ENCODE data around the gene NLRC5. TPM values are rescaled to one million over a fixed set of nuclear protein-coding genes. Genes with fewer than 3 reads are reported as not detected.

NLRC5 gene
- total and polyA plus RNA-seq, 4 donors = 23.9 to 46.4 (median 31.1) TPM

DNA sequence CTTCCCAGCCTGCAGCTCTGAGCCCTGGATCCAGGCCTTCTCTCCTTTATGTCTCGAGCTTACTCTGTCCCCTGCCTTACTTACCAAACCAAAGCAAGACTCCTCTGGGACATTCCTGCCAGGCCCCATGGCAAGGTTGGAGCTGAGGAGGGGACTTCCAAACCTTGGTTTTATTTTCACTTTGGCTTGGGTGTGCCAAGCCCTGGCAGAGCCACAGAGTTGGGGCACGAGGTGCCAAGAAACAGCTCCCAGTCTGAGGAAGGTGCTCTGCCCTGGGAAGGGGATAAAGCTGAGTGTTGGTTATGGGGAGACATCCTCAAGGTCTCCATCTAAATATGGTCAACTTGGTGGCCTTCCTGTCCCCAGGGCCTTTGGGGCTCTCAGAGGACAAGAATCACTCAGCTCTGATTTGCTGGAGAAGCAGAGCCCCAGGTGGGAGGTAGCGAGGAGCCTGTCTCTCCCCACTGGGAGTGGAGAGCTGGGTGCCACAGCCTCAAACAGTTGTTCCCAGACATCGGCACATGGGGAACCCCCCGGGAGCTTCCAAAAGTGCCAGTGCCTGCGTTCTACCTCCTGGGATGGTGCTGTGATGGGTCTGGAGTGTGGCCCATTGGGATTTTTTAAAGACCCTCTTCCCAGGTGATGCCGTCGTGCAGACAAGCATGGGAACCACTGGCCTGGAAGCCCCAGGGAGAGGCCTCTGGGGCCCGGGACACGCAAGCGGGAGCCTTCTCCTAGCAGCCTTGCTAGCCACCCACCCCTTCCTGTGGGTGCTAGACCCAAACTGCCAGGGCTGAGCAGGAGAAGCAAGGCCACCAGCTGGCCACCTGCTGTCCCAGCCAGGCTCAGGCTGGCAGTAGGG, 10.3 kb downstream of the NLRC5 start:
- ATAC-seq (ENCODE audit: insufficient read depth, low FRiP score) (no peak), DNase-seq (no peak)
- no peak overlapping the region for H3K4me3 ChIP-seq
- H3K36me3 ChIP-seq (ENCODE audit: control insufficient read depth in 4 of 4, insufficient read depth in 4 of 4, low read length in 4 of 4) = no peaks in the 10 kb centered on the region
- H3K9me3 ChIP-seq (ENCODE audit: control insufficient read depth in 4 of 4, insufficient read depth in 3 of 4, low read length in 3 of 4) = no peaks in the 10 kb centered on the region
- WGBS, 2 donors = 83 to 88% methylated on average over 11 of the region's 11 CpGs
- H3K9ac ChIP-seq (ENCODE audit: insufficient read depth in 1 of 2, low read length in 2 of 2) = no peak overlapping the region
- peak overlapping the region; percentile 77 to 86 for H3K27ac ChIP-seq (ENCODE audit: low read depth in 1 of 2, low read length in 1 of 2)
- H3K27me3 ChIP-seq (ENCODE audit: control insufficient read depth in 3 of 3, insufficient read depth in 3 of 3, low read length in 2 of 3) = peaks cover 0 to 4% (median 0%) of the 10 kb centered on the region in 3 donors
- H3K4me1 ChIP-seq (ENCODE audit: control insufficient read depth in 5 of 5, insufficient read depth in 5 of 5, low read length in 5 of 5) = peaks cover 0 to 16% (median 5%) of the 10 kb centered on the region in 5 donors
- TF ChIP-seq, protein P1, sequence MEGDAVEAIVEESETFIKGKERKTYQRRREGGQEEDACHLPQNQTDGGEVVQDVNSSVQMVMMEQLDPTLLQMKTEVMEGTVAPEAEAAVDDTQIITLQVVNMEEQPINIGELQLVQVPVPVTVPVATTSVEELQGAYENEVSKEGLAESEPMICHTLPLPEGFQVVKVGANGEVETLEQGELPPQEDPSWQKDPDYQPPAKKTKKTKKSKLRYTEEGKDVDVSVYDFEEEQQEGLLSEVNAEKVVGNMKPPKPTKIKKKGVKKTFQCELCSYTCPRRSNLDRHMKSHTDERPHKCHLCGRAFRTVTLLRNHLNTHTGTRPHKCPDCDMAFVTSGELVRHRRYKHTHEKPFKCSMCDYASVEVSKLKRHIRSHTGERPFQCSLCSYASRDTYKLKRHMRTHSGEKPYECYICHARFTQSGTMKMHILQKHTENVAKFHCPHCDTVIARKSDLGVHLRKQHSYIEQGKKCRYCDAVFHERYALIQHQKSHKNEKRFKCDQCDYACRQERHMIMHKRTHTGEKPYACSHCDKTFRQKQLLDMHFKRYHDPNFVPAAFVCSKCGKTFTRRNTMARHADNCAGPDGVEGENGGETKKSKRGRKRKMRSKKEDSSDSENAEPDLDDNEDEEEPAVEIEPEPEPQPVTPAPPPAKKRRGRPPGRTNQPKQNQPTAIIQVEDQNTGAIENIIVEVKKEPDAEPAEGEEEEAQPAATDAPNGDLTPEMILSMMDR (IDR thresholded peaks at IDR 0.05; ENCODE audit: control extremely low read depth, extremely low read depth) = no peak

DNA sequence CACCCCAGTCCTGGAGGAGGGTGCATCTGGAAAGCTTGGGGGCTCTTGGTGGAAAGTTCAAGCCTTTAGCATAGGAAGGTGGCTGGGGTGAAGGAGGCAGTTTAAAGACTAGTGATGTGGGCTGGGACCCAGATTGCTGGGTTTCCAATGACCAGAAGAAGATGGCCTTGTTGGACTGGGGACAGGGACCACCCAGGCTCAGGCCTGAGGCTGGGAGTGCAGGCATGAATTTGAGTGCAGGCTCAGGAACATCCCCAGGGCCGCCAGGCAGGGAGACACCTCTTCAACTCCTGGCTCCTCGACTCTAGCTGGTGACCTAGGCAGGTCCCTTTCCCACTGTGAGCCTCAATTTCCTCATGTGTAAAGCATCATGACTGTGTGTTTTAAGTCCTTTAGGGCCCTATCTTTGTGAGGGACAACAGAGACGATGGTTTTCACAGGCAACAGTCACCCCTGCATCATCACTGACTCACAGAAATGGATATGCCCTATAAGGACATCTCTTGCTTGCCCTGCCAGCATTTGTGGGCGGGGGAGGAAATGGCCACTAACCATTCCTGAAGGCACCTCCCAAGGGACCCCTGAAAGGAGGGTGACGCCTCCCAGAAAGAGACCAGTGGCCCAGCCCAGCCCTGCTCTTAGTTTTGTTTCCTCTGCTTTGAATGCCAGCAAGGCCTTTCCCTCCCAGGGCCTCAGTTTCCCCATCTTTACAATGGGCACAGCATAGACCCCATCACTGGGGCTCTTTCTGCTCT, 11.1 kb downstream of the NLRC5 start:
- WGBS, 2 donors = 64 to 78% methylated on average over 5 of the region's 5 CpGs
- TF ChIP-seq, protein P1 (IDR thresholded peaks at IDR 0.05; ENCODE audit: control extremely low read depth, extremely low read depth) = no peak
- Histone ChIP-seq H3K9me3 (ENCODE audit: control insufficient read depth in 4 of 4, insufficient read depth in 3 of 4, low read length in 3 of 4) (no peaks in the 10 kb centered on the region), H3K27me3 (ENCODE audit: control insufficient read depth in 3 of 3, insufficient read depth in 3 of 3, low read length in 2 of 3) (peaks cover 0 to under 1% (median 0%) of the 10 kb centered on the region in 3 donors), H3K27ac (ENCODE audit: low read depth in 1 of 2, low read length in 1 of 2) (peak overlapping the region; percentile 77 to 94), H3K4me3 (no peak overlapping the region), H3K36me3 (ENCODE audit: control insufficient read depth in 4 of 4, insufficient read depth in 4 of 4, low read length in 4 of 4) (no peaks in the 10 kb centered on the region), H3K4me1 (ENCODE audit: control insufficient read depth in 5 of 5, insufficient read depth in 5 of 5, low read length in 5 of 5) (peaks cover 0 to 16% (median 5%) of the 10 kb centered on the region in 5 donors), H3K9ac (ENCODE audit: insufficient read depth in 1 of 2, low read length in 2 of 2) (no peak overlapping the region)
- ATAC-seq (ENCODE audit: insufficient read depth, low FRiP score) (peak; percentile 53), DNase-seq (no peak)

DNA sequence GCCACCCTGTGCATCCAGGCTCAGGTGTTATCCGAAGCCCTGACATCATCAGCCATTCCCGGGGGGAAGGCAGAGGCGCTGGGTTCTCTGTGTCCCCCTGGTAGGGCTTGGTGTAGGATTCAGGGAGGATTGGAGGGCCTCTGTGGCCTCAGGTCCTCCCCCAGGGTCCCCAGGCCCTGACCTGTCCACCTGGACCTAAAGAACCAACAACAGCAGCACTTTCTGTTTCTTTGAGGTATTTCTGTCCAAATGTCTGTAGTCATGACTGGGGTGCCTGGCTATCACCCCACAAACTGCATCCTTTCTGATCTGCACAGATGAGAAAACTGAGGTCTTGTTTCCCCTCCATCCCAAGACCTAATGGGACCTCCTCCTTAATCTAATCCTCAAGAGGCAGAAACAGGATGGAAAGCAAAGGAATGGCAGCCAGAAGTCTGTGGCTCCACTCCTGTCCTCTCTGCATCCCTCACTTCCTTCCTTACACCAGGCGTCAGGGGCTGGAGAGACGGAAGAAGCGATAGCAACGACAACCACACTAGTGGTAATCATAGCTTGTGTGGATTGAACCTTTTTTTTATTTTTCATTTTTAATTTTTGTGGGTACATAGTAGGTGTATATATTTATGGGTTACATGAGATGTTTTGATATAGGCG, 11.8 kb downstream of the NLRC5 start:
- 66 to 70% methylated on average over 8 of the region's 8 CpGs for WGBS, 2 donors
- no peak for DNase-seq

More for the DNA sequence above, 11.8 kb downstream of the NLRC5 start:
- ATAC-seq (ENCODE audit: insufficient read depth, low FRiP score) = no peak
- Histone ChIP-seq H3K9ac (ENCODE audit: insufficient read depth in 1 of 2, low read length in 2 of 2) (no peak overlapping the region), H3K4me3 (no peak overlapping the region), H3K36me3 (ENCODE audit: control insufficient read depth in 4 of 4, insufficient read depth in 4 of 4, low read length in 4 of 4) (no peaks in the 10 kb centered on the region), H3K27ac (ENCODE audit: low read depth in 1 of 2, low read length in 1 of 2) (peak overlapping the region; percentile 68 to 94), H3K4me1 (ENCODE audit: control insufficient read depth in 5 of 5, insufficient read depth in 5 of 5, low read length in 5 of 5) (peaks cover 0 to 16% (median 5%) of the 10 kb centered on the region in 5 donors), H3K9me3 (ENCODE audit: control insufficient read depth in 4 of 4, insufficient read depth in 3 of 4, low read length in 3 of 4) (no peaks in the 10 kb centered on the region), H3K27me3 (ENCODE audit: control insufficient read depth in 3 of 3, insufficient read depth in 3 of 3, low read length in 2 of 3) (no peaks in the 10 kb centered on the region)
- TF ChIP-seq, protein P1 (IDR thresholded peaks at IDR 0.05; ENCODE audit: control extremely low read depth, extremely low read depth) = no peak

Data from lung (tissue), 12 donors.